PC-3 (cell line): ENCODE results near the gene MAPK1. TPM values are rescaled to one million over a fixed set of nuclear protein-coding genes. Genes with fewer than 3 reads are reported as not detected.

Source experiments
- ATAC-seq: fragments of 200-7000 bp; cut with Tn5 transposase; 2 replicates; pipeline ENCODE4 v1.9.1; 2020; ENCODE audit warnings: mild to moderate bottlenecking, moderate library complexity
- BruUV-seq: library from RNA; stranded (reverse); fragments of 400-500 nt; replicated peaks from 2 replicates; lab custom pipeline; 2021; lab: Mats Ljungman, UMichigan
- CTCF ChIA-PET: fragments of 300-600 bp; sonication (Branson Sonifier 250); formaldehyde crosslinking; loops from one replicate; lab custom pipeline; 2022; ENCODE audit warnings: antibody characterized with exemption; lab: Charles Lee
- POLR2A ChIA-PET: fragments of 300-600 bp; sonication (Branson Sonifier 250); formaldehyde crosslinking; loops from one replicate; lab custom pipeline; 2022; ENCODE audit warnings: antibody characterized with exemption; ENCODE audit not compliant: unreplicated experiment; lab: Charles Lee
- DNase-seq: peaks from one replicate; pipeline ENCODE4 v3.0.0-alpha.2; 2015
- H2AFZ ChIP-seq: fragments of 300-600 bp; sonication (generic); 2 replicates; pipeline ENCODE4 v1.6.0; 2016; ENCODE audit warnings: antibody characterized with exemption, low read length
- H3F3A ChIP-seq: fragments of 300-600 bp; sonication (generic); one replicate; pipeline ENCODE4 v1.6.0; 2017; ENCODE audit warnings: antibody characterized with exemption, low read length, control low read depth, mild to moderate bottlenecking; ENCODE audit not compliant: unreplicated experiment
- H3K27ac ChIP-seq: fragments of 300-600 bp; sonication (generic); 2 replicates; pipeline ENCODE4 v1.5.1; 2016; ENCODE audit warnings: mild to moderate bottlenecking, low read length
- H3K27me3 ChIP-seq: fragments of 300-600 bp; sonication (generic); 2 replicates; pipeline ENCODE4 v1.6.1; 2016; ENCODE audit warnings: low read length, mixed read lengths
- H3K36me3 ChIP-seq: fragments of 300-600 bp; sonication (generic); 2 replicates; pipeline ENCODE4 v1.6.1; 2016; ENCODE audit warnings: low read depth, mixed run types, low read length, mixed read lengths
- H3K4me1 ChIP-seq: fragments of 300-600 bp; sonication (generic); 2 replicates; pipeline ENCODE4 v1.5.1; 2016; ENCODE audit warnings: low read length; ENCODE audit not compliant: insufficient read depth
- H3K4me2 ChIP-seq: fragments of 300-600 bp; sonication (generic); 2 replicates; pipeline ENCODE4 v1.6.0; 2016; ENCODE audit warnings: low read length
- H3K4me3 ChIP-seq: fragments of 300-600 bp; sonication (generic); 2 replicates; pipeline ENCODE4 v1.5.1; 2016; ENCODE audit warnings: mild to moderate bottlenecking, low read length, mixed read lengths
- H3K79me2 ChIP-seq: fragments of 300-600 bp; sonication (generic); 2 replicates; pipeline ENCODE4 v1.6.1; 2017; ENCODE audit warnings: low read length, mixed read lengths
- H3K9ac ChIP-seq: fragments of 300-600 bp; sonication (generic); 2 replicates; pipeline ENCODE4 v1.6.0; 2016; ENCODE audit warnings: mild to moderate bottlenecking, low read length
- H3K9me2 ChIP-seq: fragments of 300-600 bp; sonication (generic); replicated peaks from 2 replicates; pipeline ENCODE4 v1.6.1; 2016; ENCODE audit warnings: mixed run types, low read length, mixed read lengths
- H3K9me3 ChIP-seq: fragments of 300-600 bp; sonication (generic); 2 replicates; pipeline ENCODE4 v1.6.1; 2016; ENCODE audit warnings: low read length, mixed read lengths
- H4K20me1 ChIP-seq: fragments of 300-600 bp; sonication (generic); 2 replicates; pipeline ENCODE4 v1.6.1; 2016; ENCODE audit warnings: low read length, mixed read lengths
- CTCF ChIP-seq: fragments of 300-600 bp; sonication (generic); conservative IDR thresholded peaks from 2 replicates; pipeline ENCODE4 v1.5.1; 2017; ENCODE audit warnings: antibody characterized with exemption, low read depth, mild to moderate bottlenecking, low read length
- EZH2 ChIP-seq: fragments of 300-600 bp; sonication (generic); IDR thresholded peaks from one replicate; pipeline ENCODE4 v1.6.1; 2017; ENCODE audit warnings: antibody characterized with exemption, mild to moderate bottlenecking, low read length; ENCODE audit not compliant: unreplicated experiment
- EZH2phosphoT487 ChIP-seq: fragments of 300-600 bp; sonication (generic); IDR thresholded peaks from 2 replicates; pipeline ENCODE4 v1.6.1; 2018; ENCODE audit warnings: mild to moderate bottlenecking, antibody characterized with exemption, low read length, borderline replicate concordance
- intact Hi-C: fragments of 100-400 bp; cut with micrococcal nuclease; formaldehyde crosslinking; loops from 2 replicates; pipeline ENCODE4 v1.9.0; 2023
- total RNA-seq: library from RNA; depleted of rRNA; stranded (reverse); fragments of >200 nt; gene quantifications from 2 replicates; pipeline ENCODE4 v1.2.3, GENCODE V29; 2014

Gene MAPK1
- total RNA-seq, 1 experiment from 2014 or later, result 25.1 TPM

GRCh38 chr22:21862386-21863245 lies 4.8 kb downstream of the MAPK1 start:
- Histone ChIP-seq H3K79me2 (peaks cover 94% of the 10 kb centered on the region), H3K4me1 (peaks cover 14% of the 10 kb centered on the region), H3K9me2 (no peaks in the 10 kb centered on the region), H3F3A (no peaks in the 10 kb centered on the region), H3K27ac (no peak overlapping the region), H3K9ac (no peak overlapping the region), H2AFZ (no peak overlapping the region), H4K20me1 (peaks cover 42% of the 10 kb centered on the region), H3K4me2 (no peak overlapping the region), H3K4me3 (no peak overlapping the region), H3K27me3 (no peaks in the 10 kb centered on the region), H3K9me3 (no peaks in the 10 kb centered on the region), H3K36me3 (no peaks in the 10 kb centered on the region)
- TF ChIP-seq CTCF (no peak), EZH2phosphoT487 (no peak), EZH2 (no peak)
- no peak for ATAC-seq
- intact Hi-C loops, result no loop called here
- POLR2A ChIA-PET, result no interaction called here
- BruUV-seq, result no TSS peak
- CTCF ChIA-PET, result no interaction called here
- no peak for DNase-seq

GRCh38 chr22:21861851-21862250 lies 5.6 kb downstream of the MAPK1 start:
- Histone ChIP-seq H3K36me3 (no peaks in the 10 kb centered on the region), H3K27me3 (no peaks in the 10 kb centered on the region), H3K79me2 (peaks cover 99% of the 10 kb centered on the region), H3K4me1 (peaks cover 14% of the 10 kb centered on the region), H3K4me3 (no peak overlapping the region), H3K9me3 (no peaks in the 10 kb centered on the region), H3K9me2 (no peaks in the 10 kb centered on the region), H3K27ac (no peak overlapping the region), H2AFZ (no peak overlapping the region), H3K9ac (no peak overlapping the region), H3K4me2 (no peak overlapping the region), H3F3A (no peaks in the 10 kb centered on the region), H4K20me1 (peaks cover 42% of the 10 kb centered on the region)
- CTCF ChIA-PET, result no interaction called here
- intact Hi-C loops, result no loop called here
- BruUV-seq, result no TSS peak
- POLR2A ChIA-PET, result no interaction called here
- no peak for TF ChIP-seq EZH2phosphoT487
- no peak for TF ChIP-seq CTCF
- TF ChIP-seq EZH2, result no peak
- no peak for DNase-seq
- ATAC-seq, result no peak

GRCh38 chr22:21861264-21861848 lies 6.1 kb downstream of the MAPK1 start:
- Histone ChIP-seq H3K9me3 (no peaks in the 10 kb centered on the region), H3K9me2 (no peaks in the 10 kb centered on the region), H3K9ac (no peak overlapping the region), H3K4me3 (no peak overlapping the region), H3K27ac (no peak overlapping the region), H3K4me1 (peaks cover 14% of the 10 kb centered on the region), H4K20me1 (peaks cover 38% of the 10 kb centered on the region), H3K79me2 (peaks cover 99% of the 10 kb centered on the region), H3F3A (no peaks in the 10 kb centered on the region), H3K4me2 (no peak overlapping the region), H2AFZ (no peak overlapping the region), H3K27me3 (no peaks in the 10 kb centered on the region), H3K36me3 (no peaks in the 10 kb centered on the region)
- ChIA-PET CTCF (no interaction called here), POLR2A (no interaction called here)
- no peak for DNase-seq
- no peak for ATAC-seq
- TF ChIP-seq EZH2phosphoT487 (no peak), EZH2 (no peak), CTCF (no peak)
- no TSS peak for BruUV-seq
- intact Hi-C loops, result no loop called here
